ENCODE results near the gene STXBP6.

DNA sequence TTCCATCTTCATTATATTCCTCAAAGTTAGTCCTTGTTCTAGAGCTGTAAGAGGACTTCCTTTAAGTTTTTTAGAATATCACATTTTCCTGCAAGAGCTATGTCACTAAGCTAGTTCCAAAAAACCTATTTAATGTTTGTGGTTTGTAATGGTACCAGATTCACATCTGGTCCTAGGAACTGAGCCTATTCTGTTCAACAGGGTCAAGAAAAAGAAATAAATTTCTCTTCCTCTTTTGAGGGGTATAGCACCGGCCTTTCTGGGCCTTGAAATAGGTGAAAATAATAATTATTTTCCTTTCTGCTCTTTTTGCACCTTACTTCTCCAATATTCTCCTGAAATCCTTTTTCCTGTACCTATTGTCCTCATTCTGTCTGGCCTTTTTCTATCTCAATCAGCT, 3.6 kb upstream of the STXBP6 start:
- no peak for TF ChIP-seq POLR2AphosphoS5 (IDR thresholded peaks at IDR 0.05; ENCODE audit: low read depth, low read length)
- TF ChIP-seq, protein P1, sequence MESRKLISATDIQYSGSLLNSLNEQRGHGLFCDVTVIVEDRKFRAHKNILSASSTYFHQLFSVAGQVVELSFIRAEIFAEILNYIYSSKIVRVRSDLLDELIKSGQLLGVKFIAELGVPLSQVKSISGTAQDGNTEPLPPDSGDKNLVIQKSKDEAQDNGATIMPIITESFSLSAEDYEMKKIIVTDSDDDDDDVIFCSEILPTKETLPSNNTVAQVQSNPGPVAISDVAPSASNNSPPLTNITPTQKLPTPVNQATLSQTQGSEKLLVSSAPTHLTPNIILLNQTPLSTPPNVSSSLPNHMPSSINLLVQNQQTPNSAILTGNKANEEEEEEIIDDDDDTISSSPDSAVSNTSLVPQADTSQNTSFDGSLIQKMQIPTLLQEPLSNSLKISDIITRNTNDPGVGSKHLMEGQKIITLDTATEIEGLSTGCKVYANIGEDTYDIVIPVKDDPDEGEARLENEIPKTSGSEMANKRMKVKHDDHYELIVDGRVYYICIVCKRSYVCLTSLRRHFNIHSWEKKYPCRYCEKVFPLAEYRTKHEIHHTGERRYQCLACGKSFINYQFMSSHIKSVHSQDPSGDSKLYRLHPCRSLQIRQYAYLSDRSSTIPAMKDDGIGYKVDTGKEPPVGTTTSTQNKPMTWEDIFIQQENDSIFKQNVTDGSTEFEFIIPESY (IDR thresholded peaks at IDR 0.05; ENCODE audit: extremely low read depth, insufficient replicate concordance, low read length), result no peak
- TF ChIP-seq EZH2phosphoT487 (IDR thresholded peaks at IDR 0.05; ENCODE audit: borderline replicate concordance), result no peak
- TF ChIP-seq ELF1 (IDR thresholded peaks at IDR 0.05; ENCODE audit: borderline replicate concordance, low read depth), result no peak
- TF ChIP-seq, protein P2, sequence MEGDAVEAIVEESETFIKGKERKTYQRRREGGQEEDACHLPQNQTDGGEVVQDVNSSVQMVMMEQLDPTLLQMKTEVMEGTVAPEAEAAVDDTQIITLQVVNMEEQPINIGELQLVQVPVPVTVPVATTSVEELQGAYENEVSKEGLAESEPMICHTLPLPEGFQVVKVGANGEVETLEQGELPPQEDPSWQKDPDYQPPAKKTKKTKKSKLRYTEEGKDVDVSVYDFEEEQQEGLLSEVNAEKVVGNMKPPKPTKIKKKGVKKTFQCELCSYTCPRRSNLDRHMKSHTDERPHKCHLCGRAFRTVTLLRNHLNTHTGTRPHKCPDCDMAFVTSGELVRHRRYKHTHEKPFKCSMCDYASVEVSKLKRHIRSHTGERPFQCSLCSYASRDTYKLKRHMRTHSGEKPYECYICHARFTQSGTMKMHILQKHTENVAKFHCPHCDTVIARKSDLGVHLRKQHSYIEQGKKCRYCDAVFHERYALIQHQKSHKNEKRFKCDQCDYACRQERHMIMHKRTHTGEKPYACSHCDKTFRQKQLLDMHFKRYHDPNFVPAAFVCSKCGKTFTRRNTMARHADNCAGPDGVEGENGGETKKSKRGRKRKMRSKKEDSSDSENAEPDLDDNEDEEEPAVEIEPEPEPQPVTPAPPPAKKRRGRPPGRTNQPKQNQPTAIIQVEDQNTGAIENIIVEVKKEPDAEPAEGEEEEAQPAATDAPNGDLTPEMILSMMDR (IDR thresholded peaks at IDR 0.05 in 2 of 3, conservative IDR thresholded peaks at IDR 0.05 in 1 of 3; ENCODE audit: borderline replicate concordance in 1 of 3, insufficient read depth in 1 of 3, low read depth in 2 of 3, low read length in 2 of 3), result no peak
- no peak for TF ChIP-seq RAD21 (IDR thresholded peaks at IDR 0.05; ENCODE audit: low read depth)
- no peak for TF ChIP-seq EZH2 (IDR thresholded peaks at IDR 0.05)
- TF ChIP-seq, protein P3, sequence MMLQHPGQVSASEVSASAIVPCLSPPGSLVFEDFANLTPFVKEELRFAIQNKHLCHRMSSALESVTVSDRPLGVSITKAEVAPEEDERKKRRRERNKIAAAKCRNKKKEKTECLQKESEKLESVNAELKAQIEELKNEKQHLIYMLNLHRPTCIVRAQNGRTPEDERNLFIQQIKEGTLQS (IDR thresholded peaks at IDR 0.05), result no peak
- TF ChIP-seq POLR2A (IDR thresholded peaks at IDR 0.05; ENCODE audit: borderline replicate concordance, extremely low read depth, insufficient read depth, insufficient read length), result no peak

All from HCT116 (cell line).